K562 (cell line): Measurements from ENCODE around the gene RDM1. TPM values are rescaled to one million over a fixed set of nuclear protein-coding genes. Genes with fewer than 3 reads are reported as not detected.

Source experiments
- BHLHE40 ChIP-seq: IDR thresholded peaks from 2 replicates; pipeline ENCODE4 v1.6.1; 2011; ENCODE audit warnings: low read length, improper control_type of control experiment
- BRD9 ChIP-seq: fragments of 450-650 bp; IDR thresholded peaks from 2 replicates; pipeline ENCODE4 v1.6.1; 2018; ENCODE audit warnings: low read depth; ENCODE audit not compliant: partially characterized antibody
- EHMT2 ChIP-seq: fragments of 450-650 bp; IDR thresholded peaks from 2 replicates; pipeline ENCODE4 v1.6.1; 2018; ENCODE audit warnings: antibody characterized with exemption
- ERF ChIP-seq: fragments of 450-650 bp; formaldehyde crosslinking; IDR thresholded peaks from 2 replicates; pipeline ENCODE4 v1.4.0; 2020; ENCODE audit warnings: mild to moderate bottlenecking, mixed read lengths
- FOXJ2 ChIP-seq: fragments of 200-800 bp; sonication (Bioruptor generic); IDR thresholded peaks from 2 replicates; pipeline ENCODE4 v1.6.1; 2016; ENCODE audit warnings: missing genetic modification characterization, missing compliant biosample characterization
- FOXK1 ChIP-seq: sonication (generic); formaldehyde crosslinking; IDR thresholded peaks from 2 replicates; pipeline ENCODE4 v1.8.0; 2022; ENCODE audit warnings: missing genetic modification reagents, mild to moderate bottlenecking, borderline replicate concordance
- KDM4B ChIP-seq, 2 experiments: fragments of 450-650 bp in 1 of 2; sonication (generic) in 1 of 2; IDR thresholded peaks; 2 replicates each; pipeline ENCODE4 v1.6.1; 2016 to 2017; ENCODE audit warnings: borderline replicate concordance in 2 of 2, antibody characterized with exemption in 1 of 2, low read depth in 1 of 2, mild to moderate bottlenecking in 1 of 2
- NCOA4 ChIP-seq: fragments of 450-650 bp; IDR thresholded peaks from 2 replicates; pipeline ENCODE4 v1.6.1; 2018; ENCODE audit warnings: mild to moderate bottlenecking; ENCODE audit not compliant: partially characterized antibody
- NFE2L1 ChIP-seq: fragments of 450-650 bp; IDR thresholded peaks from 2 replicates; pipeline ENCODE4 v1.6.1; 2016; ENCODE audit warnings: missing genetic modification characterization, low read depth, mild to moderate bottlenecking, missing compliant biosample characterization, moderate library complexity, borderline replicate concordance
- NFIC ChIP-seq: fragments of 450-650 bp; IDR thresholded peaks from 2 replicates; pipeline ENCODE4 v1.6.1; 2017; ENCODE audit warnings: mild to moderate bottlenecking, inconsistent platforms
- PHF21A ChIP-seq: fragments of 450-650 bp; IDR thresholded peaks from 2 replicates; pipeline ENCODE4 v1.6.1; 2017; ENCODE audit warnings: low read depth, borderline replicate concordance
- RBM17 ChIP-seq: fragments of 200-400 bp; formaldehyde crosslinking; IDR thresholded peaks from 2 replicates; pipeline ENCODE4 v1.6.1; 2017; ENCODE audit warnings: low read depth, mild to moderate bottlenecking, low read length, borderline replicate concordance
- RFX7 ChIP-seq: fragments of 250-450 bp; sonication (Bioruptor Pico); IDR thresholded peaks from 2 replicates; pipeline ENCODE4 v1.5.1; 2021; ENCODE audit warnings: mild to moderate bottlenecking
- SIN3B ChIP-seq: fragments of 450-650 bp; IDR thresholded peaks from 2 replicates; pipeline ENCODE4 v1.6.1; 2017; ENCODE audit warnings: low read depth, mild to moderate bottlenecking, moderate library complexity
- TBL1XR1 ChIP-seq, 2 experiments: IDR thresholded peaks; 2 replicates each; pipeline ENCODE4 v1.6.1; 2012; ENCODE audit warnings: improper control_type of control experiment in 2 of 2, low read length in 2 of 2, mild to moderate bottlenecking in 1 of 2
- TRIM24 ChIP-seq, 2 experiments: fragments of 450-650 bp; IDR thresholded peaks; 2 replicates each; pipeline ENCODE4 v1.6.1; 2016
- UBTF ChIP-seq, 2 experiments: IDR thresholded peaks; 2 replicates each; pipeline ENCODE4 v1.6.1; 2012; ENCODE audit warnings: improper control_type of control experiment in 2 of 2, low read depth in 2 of 2, low read length in 2 of 2, borderline replicate concordance in 1 of 2
- ZNF324 ChIP-seq: fragments of 250-450 bp; sonication (Bioruptor Pico); IDR thresholded peaks from 2 replicates; pipeline ENCODE4 v1.4.0; 2020; ENCODE audit warnings: mild to moderate bottlenecking
- ZNF699 ChIP-seq: fragments of 250-450 bp; sonication (Bioruptor Pico); IDR thresholded peaks from 2 replicates; pipeline ENCODE4 v1.8.0; 2021; ENCODE audit warnings: mild to moderate bottlenecking, moderate library complexity; ENCODE audit not compliant: insufficient replicate concordance
- polyA plus RNA-seq, 8 experiments: library from polyadenylated mRNA; depleted of rRNA in 4 of 8; stranded (reverse) in 5 of 8; unstranded in 3 of 8; fragments of >200 nt; fragmentation: Nextera tagmentation in 2 of 8; fragmentation: Illumina TruSeq in 1 of 8; extraction: Ambion mirVana in 2 of 8; extraction: Trizol in 1 of 8; gene quantifications; 2 replicates each; pipeline versions ENCODE4 v1.2.1 to v1.2.3, GENCODE V29; 2011 to 2014; ENCODE audit warnings: inconsistent platforms in 1 of 8, missing spikeins in 1 of 8
- total RNA-seq, 7 experiments: library from RNA; depleted of rRNA in 6 of 7; stranded (reverse); fragments of >200 nt in 6 of 7; fragmentation: Illumina TruSeq in 2 of 7; extraction: Trizol in 2 of 7; gene quantifications; 2 replicates each; pipeline versions ENCODE4 v1.2.1 to v1.2.3, GENCODE V29; 2011 to 2021; ENCODE audit warnings: low replicate concordance in 1 of 7

The RDM1 gene
- total and polyA plus RNA-seq, 9 of the 15 experiments (the other 6 are each of a cell fraction or from before 2014, with no cell fraction given): 2.5 to 11.2 (median 5.4) TPM

DNA sequence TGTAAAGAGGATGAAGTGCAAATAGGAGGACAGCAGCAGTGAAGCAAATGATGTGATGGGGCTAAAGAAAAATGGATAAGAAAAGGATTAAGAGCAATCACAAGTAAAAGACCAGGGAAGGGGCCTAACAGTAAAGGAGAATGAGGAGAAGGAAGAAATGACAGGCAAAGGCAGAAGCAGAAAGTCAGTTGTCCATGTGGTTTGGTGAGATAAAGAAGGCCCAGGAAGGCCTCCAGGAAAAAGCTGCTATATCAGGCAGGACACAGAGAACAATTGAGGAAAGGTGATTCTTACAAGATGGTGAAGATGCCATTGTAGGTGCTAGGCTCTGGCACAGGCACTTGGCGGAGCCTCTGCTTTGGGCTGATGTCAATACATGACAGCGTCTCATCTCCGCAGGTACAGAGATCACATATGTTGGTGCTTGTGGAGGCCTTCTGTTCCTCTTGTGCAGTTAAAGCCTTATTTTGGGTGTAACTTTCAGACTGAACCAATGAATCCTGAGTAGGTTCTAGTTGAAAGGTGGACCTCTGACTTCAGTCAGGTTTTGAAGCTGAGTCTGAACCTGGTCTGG lies 18.1 kb downstream of the RDM1 start (continued):
- no peak for TF ChIP-seq FOXK1
- TF ChIP-seq NFE2L1 (tag): no peak
- no peak for TF ChIP-seq ERF
- TF ChIP-seq TRIM24 (IDR thresholded peaks at IDR 0.05): peak; percentile 40 to 73; a peak in 3 of 4 replicates
- no peak for TF ChIP-seq BHLHE40
- no peak for TF ChIP-seq UBTF (IDR thresholded peaks at IDR 0.05; ENCODE audit: borderline replicate concordance in 1 of 2, low read depth in 2 of 2, low read length in 2 of 2)
- peak; percentile 64 for TF ChIP-seq NFIC
- peak in 1 of 2 experiments; percentile 44; a peak in 1 of 4 replicates for TF ChIP-seq TBL1XR1 (IDR thresholded peaks at IDR 0.05; ENCODE audit: low read length in 2 of 2)
- no peak for TF ChIP-seq RFX7 (CRISPR knock-in tag)
- TF ChIP-seq PHF21A: no peak
- no peak for TF ChIP-seq ZNF324 (CRISPR knock-in tag)
- TF ChIP-seq ZNF699 (CRISPR knock-in tag): no peak
- peak; percentile 61 for TF ChIP-seq BRD9
- no peak for TF ChIP-seq NCOA4
- TF ChIP-seq EHMT2: peak; percentile 43; the same call in 1 of the 2 replicates
- no peak for TF ChIP-seq RBM17
- no peak for TF ChIP-seq KDM4B (IDR thresholded peaks at IDR 0.05; ENCODE audit: borderline replicate concordance in 2 of 2, low read depth in 1 of 2)
- TF ChIP-seq FOXJ2 (tag): no peak
- no peak for TF ChIP-seq SIN3B
